Ishikawa (cell line): ENCODE data around the gene TUBE1.

Source experiments
- CEBPB ChIP-seq: IDR thresholded peaks from 2 replicates; pipeline ENCODE4 v1.6.1; 2012
- CREB1 ChIP-seq: IDR thresholded peaks from 2 replicates; pipeline ENCODE4 v1.6.1; 2012; ENCODE audit warnings: low read depth
- EGR1 ChIP-seq: IDR thresholded peaks from 2 replicates; pipeline ENCODE4 v1.6.1; 2012
- EP300 ChIP-seq: IDR thresholded peaks from 2 replicates; pipeline ENCODE4 v1.6.1; 2012; ENCODE audit warnings: borderline replicate concordance
- FOXM1 ChIP-seq: IDR thresholded peaks from 2 replicates; pipeline ENCODE4 v1.6.1; 2012; ENCODE audit warnings: low read depth, borderline replicate concordance
- MAX ChIP-seq: IDR thresholded peaks from 2 replicates; pipeline ENCODE4 v1.6.1; 2012
- NFIC ChIP-seq: IDR thresholded peaks from 2 replicates; pipeline ENCODE4 v1.6.1; 2012
- RAD21 ChIP-seq: IDR thresholded peaks from 2 replicates; pipeline ENCODE4 v1.6.1; 2012; ENCODE audit warnings: low read depth
- REST ChIP-seq: IDR thresholded peaks from 2 replicates; pipeline ENCODE4 v1.6.1; 2012; ENCODE audit warnings: low read depth, mild to moderate bottlenecking
- TAF1 ChIP-seq: IDR thresholded peaks from 2 replicates; pipeline ENCODE4 v1.6.1; 2012; ENCODE audit warnings: low read depth, mild to moderate bottlenecking
- TCF12 ChIP-seq: IDR thresholded peaks from 2 replicates; pipeline ENCODE4 v1.6.1; 2012; ENCODE audit warnings: low read depth
- TEAD4 ChIP-seq: IDR thresholded peaks from 2 replicates; pipeline ENCODE4 v1.6.1; 2012
- USF1 ChIP-seq: IDR thresholded peaks from 2 replicates; pipeline ENCODE4 v1.6.1; 2012
- YY1 ChIP-seq: IDR thresholded peaks from 2 replicates; pipeline ENCODE4 v1.6.1; 2012; ENCODE audit warnings: low read depth
- ZBTB7A ChIP-seq: IDR thresholded peaks from 2 replicates; pipeline ENCODE4 v1.6.1; 2012; ENCODE audit warnings: low read depth

Gene TUBE1

GRCh38 chr6:112114577-112115223 is 27.4 kb upstream of the TUBE1 start:
- TF ChIP-seq TCF12 = no peak
- TF ChIP-seq FOXM1 = no peak
- no peak for TF ChIP-seq NFIC
- TF ChIP-seq MAX = no peak
- TF ChIP-seq EGR1 = no peak
- no peak for TF ChIP-seq REST
- TF ChIP-seq CEBPB = no peak
- no peak for TF ChIP-seq RAD21
- TF ChIP-seq ZBTB7A = no peak
- TF ChIP-seq CREB1 = no peak
- TF ChIP-seq TAF1 = no peak
- no peak for TF ChIP-seq USF1

GRCh38 chr6:112113918-112114317 is 26.6 kb upstream of the TUBE1 start:
- no peak for TF ChIP-seq CREB1

GRCh38 chr6:112113431-112113830 is 26.1 kb upstream of the TUBE1 start:
- TF ChIP-seq REST (no peak), TCF12 (no peak), EGR1 (no peak), MAX (no peak), YY1 (no peak), RAD21 (no peak), USF1 (no peak), NFIC (no peak), CREB1 (no peak), CEBPB (no peak), FOXM1 (no peak), EP300 (no peak), ZBTB7A (no peak), TEAD4 (no peak), TAF1 (no peak)

- TF ChIP-seq USF1 = no peak
- no peak for TF ChIP-seq EP300
- TF ChIP-seq NFIC = no peak
- TF ChIP-seq EGR1 = no peak
- no peak for TF ChIP-seq MAX
- TF ChIP-seq FOXM1 = no peak
- TF ChIP-seq RAD21 = no peak
- no peak for TF ChIP-seq TEAD4
- TF ChIP-seq TCF12 = no peak
Observed at GRCh38 chr6:112109262-112109661, 22.0 kb upstream of the TUBE1 start.

GRCh38 chr6:112106562-112106961 is 19.3 kb upstream of the TUBE1 start:
- TF ChIP-seq NFIC (no peak), MAX (no peak), ZBTB7A (no peak), FOXM1 (no peak), TAF1 (no peak), USF1 (no peak), YY1 (no peak), TEAD4 (no peak), REST (no peak), RAD21 (no peak), CEBPB (no peak), CREB1 (no peak), EGR1 (no peak), TCF12 (no peak), EP300 (no peak)
